Mesenchymal stem cell (in vitro differentiated cells and primary cell): ENCODE measurements around the gene CEP162.
"Not testable (repeated sequence)": the region's sequence is repeated elsewhere in the genome, so short reads cannot be mapped to it uniquely, and the experiment has no call there.

ENCODE experiments used
- DNase-seq: peaks from one replicate; pipeline ENCODE4 v3.0.0-alpha.2; 2013
- H2AFZ ChIP-seq: one replicate; pipeline ENCODE4 v1.6.1; 2013; ENCODE audit warnings: low read depth, mild to moderate bottlenecking, control low read depth, inconsistent platforms, low read length, moderate library complexity
- H2AK5ac ChIP-seq: 2 replicates; pipeline ENCODE4 v1.6.1; 2013; ENCODE audit warnings: low read length, moderate library complexity, mild to moderate bottlenecking, inconsistent platforms; ENCODE audit not compliant: severe bottlenecking
- H2BK120ac ChIP-seq: one replicate; pipeline ENCODE4 v1.6.1; 2013; ENCODE audit warnings: low read depth, mild to moderate bottlenecking, inconsistent platforms, low read length, moderate library complexity
- H2BK12ac ChIP-seq, 2 experiments: one replicate each; pipeline ENCODE4 v1.6.1; 2013; ENCODE audit warnings: inconsistent platforms in 2 of 2, low read length in 2 of 2, mild to moderate bottlenecking in 2 of 2, moderate library complexity in 2 of 2, control low read depth in 1 of 2
- H2BK15ac ChIP-seq: one replicate; pipeline ENCODE4 v1.6.1; 2013; ENCODE audit warnings: mild to moderate bottlenecking, low read depth, inconsistent platforms; ENCODE audit not compliant: poor library complexity, severe bottlenecking
- H2BK5ac ChIP-seq: 2 replicates; pipeline ENCODE4 v1.6.1; 2013; ENCODE audit warnings: low read depth, mild to moderate bottlenecking, low read length, control low read depth, inconsistent platforms; ENCODE audit not compliant: poor library complexity, severe bottlenecking
- H3K14ac ChIP-seq, 2 experiments: one replicate each; pipeline ENCODE4 v1.6.1; 2013; ENCODE audit warnings: inconsistent platforms in 2 of 2, low read length in 2 of 2, control low read depth in 1 of 2, mild to moderate bottlenecking in 1 of 2, moderate library complexity in 1 of 2
- H3K18ac ChIP-seq, 2 experiments: one replicate each; pipeline ENCODE4 v1.6.1; 2013; ENCODE audit warnings: inconsistent platforms in 2 of 2, low read length in 2 of 2, control low read depth in 1 of 2, low read depth in 1 of 2, mild to moderate bottlenecking in 1 of 2
- H3K23ac ChIP-seq, 2 experiments: one replicate each; pipeline ENCODE4 v1.6.1; 2013; ENCODE audit warnings: inconsistent platforms in 2 of 2, low read length in 2 of 2, mild to moderate bottlenecking in 2 of 2, moderate library complexity in 2 of 2, control low read depth in 1 of 2
- H3K27ac ChIP-seq: 2 replicates; pipeline ENCODE4 v1.5.1; 2013; ENCODE audit warnings: mild to moderate bottlenecking, moderate library complexity, low read length, control low read depth, inconsistent platforms; ENCODE audit not compliant: poor library complexity, severe bottlenecking
- H3K27me3 ChIP-seq, 2 experiments: 2 replicates each; pipeline versions ENCODE4 v1.6.1 to v1.7.0; 2013; ENCODE audit warnings: low read length in 2 of 2, mild to moderate bottlenecking in 2 of 2, moderate library complexity in 2 of 2, control low read depth in 1 of 2, inconsistent platforms in 1 of 2; ENCODE audit not compliant: control insufficient read depth in 1 of 2, insufficient read depth in 1 of 2
- H3K36me3 ChIP-seq, 2 experiments: 2 replicates each; pipeline versions ENCODE4 v1.6.1 to v1.7.0; 2013; ENCODE audit warnings: low read length in 2 of 2, control low read depth in 1 of 2, inconsistent platforms in 1 of 2, low read depth in 1 of 2, mild to moderate bottlenecking in 1 of 2; ENCODE audit not compliant: insufficient read depth in 2 of 2, control insufficient read depth in 1 of 2
- H3K4ac ChIP-seq, 2 experiments: one replicate each; pipeline ENCODE4 v1.6.1; 2013; ENCODE audit warnings: inconsistent platforms in 2 of 2, low read length in 2 of 2, mild to moderate bottlenecking in 2 of 2, moderate library complexity in 2 of 2, control low read depth in 1 of 2, low read depth in 1 of 2
- H3K4me1 ChIP-seq: 2 replicates; pipeline ENCODE4 v1.6.1; 2013; ENCODE audit warnings: low read depth, low read length, control low read depth; ENCODE audit not compliant: control insufficient read depth, insufficient read depth
- H3K4me2 ChIP-seq: 2 replicates; pipeline ENCODE4 v1.6.1; 2013; ENCODE audit warnings: low read length, mild to moderate bottlenecking, inconsistent platforms; ENCODE audit not compliant: poor library complexity, severe bottlenecking
- H3K4me3 ChIP-seq, 2 experiments: 2 replicates each; pipeline versions ENCODE4 v1.5.1 to v1.7.0; 2013; ENCODE audit warnings: low read length in 2 of 2, mild to moderate bottlenecking in 2 of 2, control low read depth in 1 of 2, low read depth in 1 of 2; ENCODE audit not compliant: insufficient read depth in 1 of 2
- H3K79me1 ChIP-seq: replicated peaks from 2 replicates; pipeline ENCODE4 v1.6.1; 2013; ENCODE audit warnings: mild to moderate bottlenecking, control low read depth, low read length, inconsistent platforms; ENCODE audit not compliant: poor library complexity, severe bottlenecking
- H3K9ac ChIP-seq: 2 replicates; pipeline ENCODE4 v1.7.0; 2013; ENCODE audit warnings: mild to moderate bottlenecking, low read length, moderate library complexity
- H3K9me3 ChIP-seq: 2 replicates; pipeline ENCODE4 v1.7.0; 2013; ENCODE audit warnings: mild to moderate bottlenecking, low read length; ENCODE audit not compliant: control insufficient read depth
- H4K8ac ChIP-seq: one replicate; pipeline ENCODE4 v1.6.1; 2013; ENCODE audit warnings: inconsistent platforms, mild to moderate bottlenecking, low read length, moderate library complexity
- H4K91ac ChIP-seq: one replicate; pipeline ENCODE4 v1.6.1; 2013; ENCODE audit warnings: mild to moderate bottlenecking, low read length, inconsistent platforms
- WGBS: methylation state at CpG from one replicate; pipeline ENCODE4 v1.1.7; 2013; ENCODE audit warnings: mixed read lengths; 5-methylcytosine and 5-hydroxymethylcytosine counted together

CEP162 gene

DNA sequence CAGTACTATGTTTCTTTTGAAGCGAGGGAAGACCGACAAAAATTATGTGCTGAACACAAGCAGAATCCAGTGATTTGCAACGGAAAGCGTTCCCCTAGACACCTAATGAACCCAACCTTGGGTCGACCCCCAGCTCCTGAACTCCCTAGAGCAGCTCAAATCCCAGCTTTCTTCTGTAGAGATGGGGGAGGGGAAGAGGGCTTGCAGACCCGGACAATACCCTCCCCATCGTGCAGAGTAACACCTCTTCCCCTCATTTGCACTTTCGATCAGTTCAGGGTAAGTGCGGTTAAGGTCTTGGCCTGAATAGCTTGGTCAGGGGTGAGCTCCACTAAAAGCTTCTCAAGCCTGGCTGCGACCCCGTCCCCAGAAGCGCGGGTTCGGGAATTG, 404 bp downstream of the CEP162 start:
- peaks cover 13% of the 10 kb centered on the region for H3K79me1 ChIP-seq

DNA sequence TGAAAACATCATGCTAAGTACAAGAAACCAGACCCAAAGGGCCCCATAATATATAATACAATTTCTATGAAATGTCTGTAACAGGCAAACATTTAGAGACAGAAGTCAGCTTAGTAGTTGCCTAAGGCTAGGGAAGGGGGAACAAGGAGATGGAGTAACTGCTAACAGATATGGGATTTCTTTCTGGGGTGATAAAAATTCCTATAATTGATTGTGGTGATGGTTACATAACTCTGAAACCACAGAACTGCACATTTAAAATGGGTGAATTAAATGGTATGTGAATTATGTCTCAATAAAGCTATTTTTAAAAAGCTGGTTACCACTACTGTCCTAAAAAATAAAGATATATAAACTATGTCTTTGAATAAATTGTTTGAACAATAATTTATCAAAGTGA, 3.2 kb downstream of the CEP162 start:
- Histone ChIP-seq H2AFZ (no peak overlapping the region), H3K36me3 (peaks cover 0 to 6% of the 10 kb centered on the region in 2 experiments), H4K91ac (no peak overlapping the region), H4K8ac (no peak overlapping the region), H3K4me3 (no peak overlapping the region), H2BK12ac (no peak overlapping the region), H2BK15ac (no peak overlapping the region), H2BK120ac (no peak overlapping the region), H3K4ac (no peak overlapping the region), H3K23ac (no peak overlapping the region), H3K4me2 (no peak overlapping the region), H3K9me3 (no peaks in the 10 kb centered on the region), H3K4me1 (no peaks in the 10 kb centered on the region), H2BK5ac (no peak overlapping the region), H3K18ac (no peak overlapping the region), H3K27me3 (no peaks in the 10 kb centered on the region), H3K14ac (no peak overlapping the region), H3K9ac (no peak overlapping the region), H3K27ac (no peak overlapping the region), H2AK5ac (no peak overlapping the region), H3K79me1 (peaks cover 16% of the 10 kb centered on the region)
- DNase-seq = no peak

More for the DNA sequence above, 404 bp downstream of the CEP162 start:
- Histone ChIP-seq H3K18ac (peak overlapping the region in 1 of 2 experiments; percentile 50), H4K8ac (peak overlapping the region; percentile 52), H2BK12ac (no peak overlapping the region), H4K91ac (no peak overlapping the region), H3K4me2 (peak overlapping the region; percentile 93), H3K23ac (no peak overlapping the region), H3K4me3 (peak overlapping the region; percentile 83 to 93), H3K27ac (no peak overlapping the region), H3K4ac (peak overlapping the region in 1 of 2 experiments; percentile 0), H2BK15ac (no peak overlapping the region), H3K9me3 (no peaks in the 10 kb centered on the region), H3K4me1 (no peaks in the 10 kb centered on the region), H3K9ac (peak overlapping the region; percentile 96), H3K27me3 (peaks cover 4% of the 10 kb centered on the region in 2 experiments), H2BK120ac (no peak overlapping the region), H2AK5ac (no peak overlapping the region), H3K14ac (no peak overlapping the region), H2AFZ (peak overlapping the region; percentile 33), H3K36me3 (no peaks in the 10 kb centered on the region), H2BK5ac (no peak overlapping the region)
- WGBS = 17% methylated on average over 11 of the region's 14 CpGs
- DNase-seq = no peak

DNA sequence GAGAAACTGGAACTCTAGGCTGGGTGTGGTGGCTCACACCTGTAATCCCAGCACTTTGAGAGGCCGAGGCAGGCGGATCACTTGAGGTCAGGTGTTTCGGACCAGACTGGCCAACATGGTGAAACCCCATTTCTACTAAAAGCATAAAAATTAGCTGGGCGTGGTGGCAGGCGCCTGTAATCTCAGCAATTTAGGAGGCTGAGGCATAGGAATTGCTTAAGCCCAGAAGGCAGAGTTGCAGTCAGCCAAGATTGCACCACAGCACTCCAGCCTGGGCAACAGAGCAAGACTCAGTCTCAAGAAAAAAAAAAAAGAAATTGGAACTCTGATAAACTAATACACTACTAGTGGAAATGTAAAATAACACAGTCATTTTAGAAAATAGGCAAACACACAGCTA, 3.8 kb downstream of the CEP162 start:
- H3K23ac ChIP-seq, H3K18ac ChIP-seq, H2AFZ ChIP-seq, H4K91ac ChIP-seq, H3K4ac ChIP-seq, H2BK15ac ChIP-seq, H3K14ac ChIP-seq, H2BK120ac ChIP-seq, DNase-seq, H3K36me3 ChIP-seq, H3K9ac ChIP-seq, H3K27ac ChIP-seq, H3K27me3 ChIP-seq, H3K4me2 ChIP-seq, H3K4me1 ChIP-seq, H3K4me3 ChIP-seq, H2BK5ac ChIP-seq, H2BK12ac ChIP-seq, H2AK5ac ChIP-seq, H4K8ac ChIP-seq, H3K9me3 ChIP-seq: not testable (repeated sequence)
- H3K79me1 ChIP-seq = peaks cover 18% of the 10 kb centered on the region
- WGBS = 96% methylated on average over 5 of the region's 5 CpGs

DNA sequence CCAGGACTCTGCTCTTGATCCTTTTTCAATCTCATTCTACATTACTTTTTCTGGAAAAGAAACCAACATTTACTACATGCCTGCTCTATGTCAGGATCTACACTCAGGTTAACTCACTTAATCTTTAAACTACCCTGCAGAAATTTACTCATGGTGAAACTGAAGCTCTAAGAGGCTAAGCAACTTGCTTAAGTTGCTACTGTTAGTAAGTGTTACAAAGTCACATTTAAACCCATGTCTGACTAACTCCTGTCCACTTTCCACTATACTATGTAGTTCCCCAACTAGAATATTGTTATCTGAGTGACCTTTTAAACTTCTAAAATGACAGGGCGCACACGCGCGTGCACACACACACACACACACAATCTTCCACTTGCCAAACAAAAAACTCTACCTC, 5.0 kb downstream of the CEP162 start:
- Histone ChIP-seq H4K91ac (no peak overlapping the region), H2AK5ac (no peak overlapping the region), H3K9ac (no peak overlapping the region), H3K4ac (no peak overlapping the region), H3K4me2 (no peak overlapping the region), H3K14ac (no peak overlapping the region), H2BK5ac (no peak overlapping the region), H2BK15ac (no peak overlapping the region), H3K36me3 (peaks cover 0 to 10% of the 10 kb centered on the region in 2 experiments), H3K18ac (no peak overlapping the region), H4K8ac (no peak overlapping the region), H3K9me3 (no peaks in the 10 kb centered on the region), H3K79me1 (peaks cover 19% of the 10 kb centered on the region), H3K4me3 (no peak overlapping the region), H3K4me1 (no peaks in the 10 kb centered on the region), H3K27me3 (no peaks in the 10 kb centered on the region), H3K27ac (no peak overlapping the region), H3K23ac (no peak overlapping the region), H2BK120ac (no peak overlapping the region), H2BK12ac (no peak overlapping the region), H2AFZ (no peak overlapping the region)
- WGBS = 98% methylated on average over 4 of the region's 4 CpGs
- DNase-seq = no peak
